Hair follicle dermal papilla cell (primary cell): ENCODE measurements around the gene EBLN1. TPM values are rescaled to one million over a fixed set of nuclear protein-coding genes. Genes with fewer than 3 reads are reported as not detected.

Experiments used
- total RNA-seq: library from RNA; depleted of rRNA; stranded (reverse); fragments of >200 nt; gene quantifications from 2 replicates; pipeline ENCODE4 v1.2.3, GENCODE V29; 2012

Gene EBLN1
- not detected in 2 replicates for total RNA-seq

GRCh38 chr10:22217842-22218241 is at the start of gene EBLN1:
EBLN1 (minus strand) TSS chr10:22218015; CDS start chr10:22209983, 8,032 bp downstream.

Other genes starting within 250 kb of the EBLN1 start
- gene DNAJC1, start 214.3 kb downstream of the EBLN1 start, total RNA-seq: 27.4 and 29.5 TPM in 2 replicates
- gene COMMD3, start 98.4 kb upstream of the EBLN1 start, total RNA-seq: 28.1 and 30.3 TPM in 2 replicates
- gene BMI1, start 103.1 kb upstream of the EBLN1 start, total RNA-seq: 42.6 and 44.3 TPM in 2 replicates
- gene SPAG6, start 127.5 kb upstream of the EBLN1 start, total RNA-seq: not detected in 2 replicates